Measurements from ENCODE around the gene FLRT2. TPM values are rescaled to one million over a fixed set of nuclear protein-coding genes. Genes with fewer than 3 reads are reported as not detected.
A peak's percentile ranks its signal among the peaks of the same experiment; 100 is the strongest.

FLRT2 gene
- total RNA-seq, 6 experiments from 2014 or later: 31.1 to 59.0 (median 37.1) TPM

- no peak for DNase-seq
- peaks cover 91% of the 10 kb centered on the region for H3K4me1 Mint-ChIP-seq (ENCODE audit: low read depth)
- no peaks in the 10 kb centered on the region; the same call in 1 of the 2 replicates for H3K27me3 Mint-ChIP-seq (ENCODE audit: insufficient read depth)
- peaks cover 11% of the 10 kb centered on the region for H3K36me3 Mint-ChIP-seq (ENCODE audit: low read depth)
- H3K4me3 Mint-ChIP-seq: no peak overlapping the region
- H3K9me3 Mint-ChIP-seq: no peaks in the 10 kb centered on the region
- no peak for TF ChIP-seq CTCF (IDR thresholded peaks at IDR 0.05)
- H3K27ac Mint-ChIP-seq: peak overlapping the region; percentile 14; the same call in 1 of the 2 replicates
These were observed 48.4 kb downstream of the FLRT2 start for GRCh38 chr14:85578357-85578756.

- TF ChIP-seq CTCF (IDR thresholded peaks at IDR 0.05): no peak
- DNase-seq: no peak
- H3K4me1 Mint-ChIP-seq (ENCODE audit: low read depth): peaks cover 91% of the 10 kb centered on the region
- no peaks in the 10 kb centered on the region; the same call in 1 of the 2 replicates for H3K27me3 Mint-ChIP-seq (ENCODE audit: insufficient read depth)
- peaks cover 11% of the 10 kb centered on the region for H3K36me3 Mint-ChIP-seq (ENCODE audit: low read depth)
- no peak overlapping the region for H3K4me3 Mint-ChIP-seq
- no peak overlapping the region for H3K27ac Mint-ChIP-seq
- H3K9me3 Mint-ChIP-seq: no peaks in the 10 kb centered on the region
These were observed 49.0 kb downstream of the FLRT2 start for GRCh38 chr14:85578930-85579329.

GRCh38 chr14:85579942-85580341, 50.0 kb downstream of the FLRT2 start:
- peak overlapping the region; percentile 90 for H3K27ac Mint-ChIP-seq
- no peak for TF ChIP-seq CTCF (IDR thresholded peaks at IDR 0.05)
- H3K27me3 Mint-ChIP-seq (ENCODE audit: insufficient read depth): no peaks in the 10 kb centered on the region; the same call in 1 of the 2 replicates
- no peaks in the 10 kb centered on the region for H3K9me3 Mint-ChIP-seq
- H3K36me3 Mint-ChIP-seq (ENCODE audit: low read depth): peaks cover 11% of the 10 kb centered on the region
- peaks cover 90% of the 10 kb centered on the region for H3K4me1 Mint-ChIP-seq (ENCODE audit: low read depth)
- DNase-seq: no peak
- H3K4me3 Mint-ChIP-seq: peak overlapping the region; percentile 75

GRCh38 chr14:85580536-85581140, 50.7 kb downstream of the FLRT2 start:
- no peak for TF ChIP-seq CTCF (IDR thresholded peaks at IDR 0.05)
- Mint-ChIP-seq H3K4me3 (peak overlapping the region; percentile 75), H3K27me3 (ENCODE audit: insufficient read depth) (no peaks in the 10 kb centered on the region; the same call in 1 of the 2 replicates), H3K36me3 (ENCODE audit: low read depth) (peaks cover 11% of the 10 kb centered on the region), H3K4me1 (ENCODE audit: low read depth) (peaks cover 83% of the 10 kb centered on the region), H3K27ac (peak overlapping the region; percentile 90), H3K9me3 (no peaks in the 10 kb centered on the region)
- DNase-seq: no peak

- Mint-ChIP-seq H3K27me3 (ENCODE audit: insufficient read depth) (no peaks in the 10 kb centered on the region; the same call in 1 of the 2 replicates), H3K4me3 (no peak overlapping the region), H3K27ac (peak overlapping the region; percentile 33; the same call in 1 of the 2 replicates), H3K4me1 (ENCODE audit: low read depth) (peaks cover 77% of the 10 kb centered on the region), H3K9me3 (no peaks in the 10 kb centered on the region), H3K36me3 (ENCODE audit: low read depth) (peaks cover 11% of the 10 kb centered on the region)
- DNase-seq: no peak
- TF ChIP-seq CTCF (IDR thresholded peaks at IDR 0.05): no peak
These were observed 51.7 kb downstream of the FLRT2 start for GRCh38 chr14:85581691-85582090.

Measured in HFFc6 (cell line).